Measurements from ENCODE around the gene ATP10A. TPM values are rescaled to one million over a fixed set of nuclear protein-coding genes. Genes with fewer than 3 reads are reported as not detected.

Gene ATP10A
- total RNA-seq, 6 experiments from 2014 or later: 31.0 to 39.5 (median 33.9) TPM

GRCh38 chr15:25810154-25810553, 53.0 kb downstream of the ATP10A start:
- H3K4me1 Mint-ChIP-seq (ENCODE audit: low read depth): peaks cover 22% of the 10 kb centered on the region
- H3K27ac Mint-ChIP-seq: no peak overlapping the region
- no peak for DNase-seq
- H3K4me3 Mint-ChIP-seq: no peak overlapping the region
- H3K27me3 Mint-ChIP-seq (ENCODE audit: insufficient read depth): no peaks in the 10 kb centered on the region; the same call in 1 of the 2 replicates
- TF ChIP-seq CTCF (IDR thresholded peaks at IDR 0.05): no peak
- peaks cover 15% of the 10 kb centered on the region for H3K36me3 Mint-ChIP-seq (ENCODE audit: low read depth)
- H3K9me3 Mint-ChIP-seq: no peaks in the 10 kb centered on the region

GRCh38 chr15:25807063-25807462, 56.1 kb downstream of the ATP10A start:
- Mint-ChIP-seq H3K27me3 (ENCODE audit: insufficient read depth) (peaks cover 2% of the 10 kb centered on the region; the same call in 1 of the 2 replicates), H3K4me3 (no peak overlapping the region), H3K9me3 (no peaks in the 10 kb centered on the region), H3K36me3 (ENCODE audit: low read depth) (peaks cover 15% of the 10 kb centered on the region), H3K27ac (no peak overlapping the region), H3K4me1 (ENCODE audit: low read depth) (peaks cover 7% of the 10 kb centered on the region; the same call in 1 of the 2 replicates)
- no peak for DNase-seq
- TF ChIP-seq CTCF (IDR thresholded peaks at IDR 0.05): no peak

GRCh38 chr15:25805031-25805430, 58.1 kb downstream of the ATP10A start:
- no peak for DNase-seq
- peaks cover 6% of the 10 kb centered on the region for H3K27me3 Mint-ChIP-seq (ENCODE audit: insufficient read depth)
- no peak overlapping the region for H3K27ac Mint-ChIP-seq
- H3K9me3 Mint-ChIP-seq: no peaks in the 10 kb centered on the region
- no peak for TF ChIP-seq CTCF (IDR thresholded peaks at IDR 0.05)
- H3K4me1 Mint-ChIP-seq (ENCODE audit: low read depth): peaks cover 6% of the 10 kb centered on the region
- peaks cover 5% of the 10 kb centered on the region; the same call in 1 of the 2 replicates for H3K36me3 Mint-ChIP-seq (ENCODE audit: low read depth)
- no peak overlapping the region for H3K4me3 Mint-ChIP-seq

- TF ChIP-seq CTCF (IDR thresholded peaks at IDR 0.05): no peak
- H3K27ac Mint-ChIP-seq: no peak overlapping the region
- H3K4me3 Mint-ChIP-seq: no peak overlapping the region
- peaks cover 11% of the 10 kb centered on the region for H3K4me1 Mint-ChIP-seq (ENCODE audit: low read depth)
- no peak for DNase-seq
- H3K9me3 Mint-ChIP-seq: no peaks in the 10 kb centered on the region
- H3K27me3 Mint-ChIP-seq (ENCODE audit: insufficient read depth): peaks cover 6% of the 10 kb centered on the region
- peaks cover 5% of the 10 kb centered on the region; the same call in 1 of the 2 replicates for H3K36me3 Mint-ChIP-seq (ENCODE audit: low read depth)
Measured at GRCh38 chr15:25804451-25804850, 58.7 kb downstream of the ATP10A start.

GRCh38 chr15:25803541-25803940, 59.6 kb downstream of the ATP10A start:
- Mint-ChIP-seq H3K4me1 (ENCODE audit: low read depth) (peaks cover 21% of the 10 kb centered on the region), H3K27ac (no peak overlapping the region), H3K9me3 (no peaks in the 10 kb centered on the region), H3K27me3 (ENCODE audit: insufficient read depth) (peaks cover 9% of the 10 kb centered on the region), H3K4me3 (no peak overlapping the region), H3K36me3 (ENCODE audit: low read depth) (peaks cover 5% of the 10 kb centered on the region; the same call in 1 of the 2 replicates)
- DNase-seq: no peak
- TF ChIP-seq CTCF (IDR thresholded peaks at IDR 0.05): no peak

GRCh38 chr15:25803036-25803435, 60.1 kb downstream of the ATP10A start:
- H3K36me3 Mint-ChIP-seq (ENCODE audit: low read depth): peaks cover 5% of the 10 kb centered on the region; the same call in 1 of the 2 replicates
- DNase-seq: no peak

More at GRCh38 chr15:25803036-25803435, 60.1 kb downstream of the ATP10A start:
- Mint-ChIP-seq H3K27me3 (ENCODE audit: insufficient read depth) (peaks cover 12% of the 10 kb centered on the region), H3K27ac (no peak overlapping the region), H3K9me3 (no peaks in the 10 kb centered on the region), H3K4me1 (ENCODE audit: low read depth) (peaks cover 26% of the 10 kb centered on the region), H3K4me3 (no peak overlapping the region)
- TF ChIP-seq CTCF (IDR thresholded peaks at IDR 0.05): no peak
